Measurements from ENCODE around the gene LRRC38.
A peak's percentile ranks its signal among the peaks of the same experiment; 100 is the strongest.

LRRC38 gene

DNA sequence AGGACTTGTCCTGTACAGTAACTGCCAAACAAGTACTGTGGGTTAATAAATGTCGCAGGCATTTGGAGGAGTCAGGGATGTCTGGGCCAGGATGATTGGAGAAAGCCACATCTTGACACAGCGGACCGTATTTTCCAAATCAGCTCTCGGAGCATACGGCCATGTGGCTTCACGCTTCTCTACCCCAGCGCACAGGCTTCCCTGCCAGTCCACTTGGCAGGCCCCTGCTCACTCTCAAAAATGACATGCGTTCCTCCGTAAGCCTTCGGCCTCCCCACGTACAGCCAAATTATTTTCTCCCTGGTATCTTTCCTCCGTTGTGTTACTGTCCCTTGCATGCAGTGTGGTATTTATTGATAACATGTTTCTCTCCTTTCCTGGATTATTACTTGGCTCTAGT, 7.2 kb upstream of the LRRC38 start:
- no peak for DNase-seq (ENCODE audit: low read depth)
- no peak for TF ChIP-seq CTCF (IDR thresholded peaks at IDR 0.05; ENCODE audit: control insufficient read depth, extremely low read depth, insufficient read depth)
- no peak overlapping the region for H3K4me3 ChIP-seq (ENCODE audit: low read depth, low read length)

DNA sequence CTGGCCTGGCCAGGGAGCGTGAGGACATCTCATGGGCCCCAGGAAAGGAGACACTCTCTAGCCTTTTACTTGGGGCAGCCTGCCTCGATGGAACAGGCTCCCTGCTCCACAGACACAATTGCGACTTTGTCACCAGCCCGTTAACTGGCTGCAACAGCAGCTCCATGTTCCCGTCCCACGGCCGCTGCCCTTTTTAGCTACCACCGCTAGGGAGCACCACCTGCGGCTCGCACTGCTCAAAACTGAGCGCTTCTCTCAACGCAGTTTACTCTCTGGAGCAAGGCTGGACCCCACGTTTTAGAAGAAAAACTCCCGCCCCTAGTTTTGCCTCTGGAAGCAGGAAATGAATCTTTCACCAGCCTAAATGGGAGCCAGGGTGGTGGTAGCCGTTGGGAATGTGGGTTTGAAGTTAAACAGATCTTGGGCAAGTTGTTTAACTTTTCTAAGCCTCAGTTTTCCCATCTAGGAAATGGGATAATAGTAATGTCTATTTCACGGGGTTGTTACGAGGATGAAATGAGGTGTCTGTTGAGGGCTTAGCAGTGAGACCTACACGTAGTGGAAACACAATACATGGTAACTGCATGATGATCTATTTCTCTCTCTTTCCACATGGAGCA, 3.5 kb upstream of the LRRC38 start:
- DNase-seq (ENCODE audit: low read depth): no peak

DNA sequence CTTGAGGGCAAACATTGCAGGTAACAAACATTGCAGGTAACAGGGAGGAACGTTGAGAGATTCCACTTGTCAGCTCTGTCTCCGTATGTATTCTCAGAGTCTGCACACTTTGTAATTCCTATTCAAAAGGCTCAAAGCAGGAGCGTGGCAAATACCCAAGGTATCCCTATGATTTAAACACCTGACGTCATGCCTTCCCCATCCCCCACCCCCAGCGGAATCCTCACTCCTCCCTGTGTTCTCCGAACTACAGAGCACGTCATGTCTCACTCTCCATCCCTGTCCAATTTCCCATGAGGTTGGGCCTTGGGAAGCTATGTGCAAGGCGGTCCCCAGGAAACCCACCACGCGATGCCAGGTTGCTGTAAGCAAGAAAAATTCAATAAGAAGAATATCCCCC, 2.8 kb upstream of the LRRC38 start:
- DNase-seq (ENCODE audit: low read depth): no peak
- no peak for TF ChIP-seq CTCF (IDR thresholded peaks at IDR 0.05; ENCODE audit: control insufficient read depth, extremely low read depth, insufficient read depth)
- no peak overlapping the region for H3K4me3 ChIP-seq (ENCODE audit: low read depth, low read length)

More for the DNA sequence above, 3.5 kb upstream of the LRRC38 start:
- TF ChIP-seq CTCF (IDR thresholded peaks at IDR 0.05; ENCODE audit: control insufficient read depth, extremely low read depth, insufficient read depth): peak; percentile 65
- no peak overlapping the region for H3K4me3 ChIP-seq (ENCODE audit: low read depth, low read length)

DNA sequence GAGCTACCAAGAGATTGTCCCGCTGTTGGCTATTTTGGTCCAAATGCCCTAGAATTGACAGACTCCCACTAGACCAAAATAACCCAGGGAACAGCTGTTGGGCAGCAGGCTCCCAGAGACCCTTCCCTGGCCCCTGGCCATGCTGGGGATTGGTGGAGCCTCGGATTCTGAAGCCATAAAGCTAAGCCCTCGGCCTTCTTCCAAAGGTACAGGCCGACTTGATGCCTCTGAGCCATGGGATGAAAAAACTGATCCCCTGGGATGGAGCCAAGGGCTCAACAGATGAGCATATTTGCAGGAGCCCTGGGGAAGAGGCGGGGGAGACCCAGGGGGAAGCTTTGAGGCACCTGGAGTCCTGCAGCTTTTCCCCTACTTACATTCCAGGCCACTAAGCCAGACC, 1.0 kb upstream of the LRRC38 start:
- no peak for DNase-seq (ENCODE audit: low read depth)
- TF ChIP-seq CTCF (IDR thresholded peaks at IDR 0.05; ENCODE audit: control insufficient read depth, extremely low read depth, insufficient read depth): no peak
- H3K4me3 ChIP-seq (ENCODE audit: low read depth, low read length): no peak overlapping the region

DNA sequence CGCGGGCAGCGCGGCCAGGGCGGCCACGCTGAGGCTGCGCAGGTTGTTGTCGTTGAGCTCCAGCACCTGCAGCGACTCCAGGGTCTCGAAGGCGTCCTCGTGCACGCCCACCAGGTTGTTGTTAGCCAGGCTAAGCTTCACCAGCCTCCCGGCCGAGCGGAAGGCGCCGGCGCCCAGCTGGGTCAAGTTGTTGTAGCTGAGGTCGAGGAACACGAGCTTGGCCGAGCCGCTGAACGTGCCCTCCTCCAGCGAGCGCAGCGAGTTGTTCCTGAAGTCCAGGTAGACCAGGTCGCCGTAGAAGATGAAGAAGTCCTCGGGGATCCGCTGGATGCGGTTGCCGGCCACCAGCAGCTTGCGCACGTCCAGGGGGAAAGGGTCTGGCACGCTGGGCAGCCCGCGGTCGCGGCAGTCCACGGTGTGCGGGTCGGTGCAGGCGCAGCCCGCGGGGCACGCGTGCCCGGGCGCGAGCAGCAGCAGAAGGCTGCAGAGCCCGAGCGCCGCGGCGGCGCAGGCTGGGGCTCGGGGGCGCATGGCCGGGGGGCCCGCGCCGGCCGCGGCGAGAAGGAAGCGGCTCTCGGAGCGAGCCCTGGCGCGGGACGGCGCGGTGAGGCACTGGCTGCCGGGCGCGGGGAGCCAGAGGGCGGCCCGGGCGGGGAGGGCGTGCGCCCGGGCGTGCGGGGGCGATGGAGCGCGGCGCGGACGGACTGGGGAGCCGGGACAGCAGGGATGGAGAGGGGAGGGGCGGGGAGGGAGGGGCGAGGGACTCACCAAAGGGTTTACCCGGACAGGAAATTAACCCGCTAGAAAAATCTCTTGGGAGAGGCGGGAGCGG, 524 bp downstream of the LRRC38 start:
- TF ChIP-seq CTCF (IDR thresholded peaks at IDR 0.05; ENCODE audit: control insufficient read depth, extremely low read depth, insufficient read depth): no peak
- no peak overlapping the region for H3K4me3 ChIP-seq (ENCODE audit: low read depth, low read length)
- no peak for DNase-seq (ENCODE audit: low read depth)

DNA sequence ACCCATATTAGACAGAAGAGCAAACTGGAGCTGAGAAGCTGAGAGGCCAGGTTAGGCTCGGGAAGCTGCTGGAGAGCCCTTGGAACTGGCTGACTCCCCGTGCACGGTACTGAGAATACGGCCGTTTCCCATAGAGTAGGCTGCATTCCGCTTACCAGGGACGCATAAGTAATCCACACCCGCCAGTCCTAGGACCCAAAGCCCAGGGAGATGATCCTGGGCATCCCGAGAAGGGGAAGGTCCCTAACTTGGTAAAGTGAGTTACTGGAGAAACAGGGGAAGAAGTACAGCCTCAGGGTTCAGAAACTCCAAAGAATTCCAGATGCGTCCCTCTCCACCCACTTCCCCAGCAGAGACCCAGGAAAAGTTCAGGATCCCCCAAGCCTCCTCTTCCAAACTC, 1.3 kb downstream of the LRRC38 start:
- TF ChIP-seq CTCF (IDR thresholded peaks at IDR 0.05; ENCODE audit: control insufficient read depth, extremely low read depth, insufficient read depth): no peak
- H3K4me3 ChIP-seq (ENCODE audit: low read depth, low read length): no peak overlapping the region
- no peak for DNase-seq (ENCODE audit: low read depth)
